Measurements from ENCODE around the gene UBE2O.

- TF ChIP-seq CTCF (IDR thresholded peaks at IDR 0.05; ENCODE audit: low read depth, low read length), result peak; percentile 24; the same call in 1 of the 2 replicates
- TF ChIP-seq EZH2phosphoT487 (IDR thresholded peaks at IDR 0.05; ENCODE audit: low read depth), result no peak
Measured at GRCh38 chr17:76473541-76473985, 20.6 kb upstream of the UBE2O start.
